Gastrocnemius medialis (tissue), 4 donors: ENCODE data around the gene IGF1R.

Experiments used
- POLR2A ChIP-seq, 2 donors: fragments of 450-650 bp; IDR thresholded peaks; one replicate each; pipeline ENCODE4 v1.6.1; 2017; ENCODE audit warnings: antibody characterized with exemption in 2 of 2, mild to moderate bottlenecking in 2 of 2, moderate library complexity in 2 of 2
- TF ChIP-seq, protein P1 (sequence below), 5 experiments: fragments of 450-650 bp in 3 of 5; fragments of 200-600 bp in 2 of 5; sonication (generic) in 2 of 5; IDR thresholded peaks in 4 of 5; conservative IDR thresholded peaks in 1 of 5; 1 replicate in 4 of 5; 2 replicates in 1 of 5; pipeline ENCODE4 v1.5.1; 2016 to 2019; ENCODE audit warnings: antibody characterized with exemption in 5 of 5, mild to moderate bottlenecking in 3 of 5, moderate library complexity in 3 of 5

GRCh38 chr15:98881526-98882520, 233.5 kb downstream of the IGF1R start:
- TF ChIP-seq, protein P1, sequence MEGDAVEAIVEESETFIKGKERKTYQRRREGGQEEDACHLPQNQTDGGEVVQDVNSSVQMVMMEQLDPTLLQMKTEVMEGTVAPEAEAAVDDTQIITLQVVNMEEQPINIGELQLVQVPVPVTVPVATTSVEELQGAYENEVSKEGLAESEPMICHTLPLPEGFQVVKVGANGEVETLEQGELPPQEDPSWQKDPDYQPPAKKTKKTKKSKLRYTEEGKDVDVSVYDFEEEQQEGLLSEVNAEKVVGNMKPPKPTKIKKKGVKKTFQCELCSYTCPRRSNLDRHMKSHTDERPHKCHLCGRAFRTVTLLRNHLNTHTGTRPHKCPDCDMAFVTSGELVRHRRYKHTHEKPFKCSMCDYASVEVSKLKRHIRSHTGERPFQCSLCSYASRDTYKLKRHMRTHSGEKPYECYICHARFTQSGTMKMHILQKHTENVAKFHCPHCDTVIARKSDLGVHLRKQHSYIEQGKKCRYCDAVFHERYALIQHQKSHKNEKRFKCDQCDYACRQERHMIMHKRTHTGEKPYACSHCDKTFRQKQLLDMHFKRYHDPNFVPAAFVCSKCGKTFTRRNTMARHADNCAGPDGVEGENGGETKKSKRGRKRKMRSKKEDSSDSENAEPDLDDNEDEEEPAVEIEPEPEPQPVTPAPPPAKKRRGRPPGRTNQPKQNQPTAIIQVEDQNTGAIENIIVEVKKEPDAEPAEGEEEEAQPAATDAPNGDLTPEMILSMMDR (IDR thresholded peaks at IDR 0.05 in 4 of 5, conservative IDR thresholded peaks at IDR 0.05 in 1 of 5), result peak; percentile 41 to 56 (median 47)
- TF ChIP-seq POLR2A (IDR thresholded peaks at IDR 0.05), result no peak
